ENCODE data around the gene PLN. TPM values are rescaled to one million over a fixed set of nuclear protein-coding genes. Genes with fewer than 3 reads are reported as not detected.

The PLN gene
- total RNA-seq, 1 experiment from 2014 or later: not detected

DNA sequence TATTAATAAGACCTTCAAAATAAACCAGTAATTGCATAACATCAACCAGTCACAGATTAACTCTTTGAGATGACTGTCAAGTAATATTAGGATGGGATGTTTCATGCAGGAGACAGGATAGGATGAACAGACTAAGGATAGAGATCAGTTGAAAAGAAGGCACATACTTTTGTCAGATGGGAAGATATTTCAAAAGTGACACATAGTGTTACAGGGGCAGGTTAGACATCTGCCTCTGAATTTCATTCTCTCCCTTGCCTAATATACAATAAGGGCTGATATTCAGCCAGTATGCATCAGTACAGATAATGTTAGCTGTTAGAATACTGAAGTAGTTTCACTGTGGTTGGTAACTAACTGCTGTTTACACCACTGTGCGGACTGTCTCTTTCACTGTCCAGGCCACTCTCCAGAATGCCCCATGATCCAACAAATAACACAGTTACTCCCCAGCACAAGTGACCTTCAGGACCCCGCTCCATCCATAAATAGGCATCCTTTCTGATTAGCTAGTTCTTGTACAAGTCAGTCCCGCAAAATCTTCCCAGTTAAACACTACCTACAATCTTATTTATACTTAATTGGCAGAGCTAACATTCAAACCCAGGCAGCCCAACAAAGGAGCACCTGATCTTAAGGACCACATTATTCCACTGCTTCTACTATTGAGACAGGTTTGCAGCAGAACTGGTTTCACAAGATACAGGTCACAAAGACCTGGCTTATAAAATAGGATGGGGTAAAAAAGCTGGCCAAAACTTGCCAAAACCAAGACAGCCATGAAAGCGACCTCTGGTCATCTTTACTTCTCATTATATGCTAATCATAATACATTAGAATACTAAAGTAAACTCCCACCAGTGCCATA, 21.9 kb upstream of the PLN start:
- CTCF ChIA-PET: no interaction called here
- TF ChIP-seq EZH2 (IDR thresholded peaks at IDR 0.05; ENCODE audit: low read length, unreplicated experiment): no peak
- TF ChIP-seq EZH2phosphoT487 (IDR thresholded peaks at IDR 0.05; ENCODE audit: borderline replicate concordance, low read length): no peak
- TF ChIP-seq, protein P1, sequence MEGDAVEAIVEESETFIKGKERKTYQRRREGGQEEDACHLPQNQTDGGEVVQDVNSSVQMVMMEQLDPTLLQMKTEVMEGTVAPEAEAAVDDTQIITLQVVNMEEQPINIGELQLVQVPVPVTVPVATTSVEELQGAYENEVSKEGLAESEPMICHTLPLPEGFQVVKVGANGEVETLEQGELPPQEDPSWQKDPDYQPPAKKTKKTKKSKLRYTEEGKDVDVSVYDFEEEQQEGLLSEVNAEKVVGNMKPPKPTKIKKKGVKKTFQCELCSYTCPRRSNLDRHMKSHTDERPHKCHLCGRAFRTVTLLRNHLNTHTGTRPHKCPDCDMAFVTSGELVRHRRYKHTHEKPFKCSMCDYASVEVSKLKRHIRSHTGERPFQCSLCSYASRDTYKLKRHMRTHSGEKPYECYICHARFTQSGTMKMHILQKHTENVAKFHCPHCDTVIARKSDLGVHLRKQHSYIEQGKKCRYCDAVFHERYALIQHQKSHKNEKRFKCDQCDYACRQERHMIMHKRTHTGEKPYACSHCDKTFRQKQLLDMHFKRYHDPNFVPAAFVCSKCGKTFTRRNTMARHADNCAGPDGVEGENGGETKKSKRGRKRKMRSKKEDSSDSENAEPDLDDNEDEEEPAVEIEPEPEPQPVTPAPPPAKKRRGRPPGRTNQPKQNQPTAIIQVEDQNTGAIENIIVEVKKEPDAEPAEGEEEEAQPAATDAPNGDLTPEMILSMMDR (conservative IDR thresholded peaks at IDR 0.05; ENCODE audit: low read depth, low read length): no peak
- ATAC-seq: no peak
- Histone ChIP-seq H4K20me1 (ENCODE audit: low read length) (no peaks in the 10 kb centered on the region), H3K4me1 (ENCODE audit: insufficient read depth, low read length) (no peaks in the 10 kb centered on the region), H3K27ac (ENCODE audit: low read length) (no peak overlapping the region), H3K9me2 (replicated peaks; ENCODE audit: low read length) (no peaks in the 10 kb centered on the region), H3K79me2 (ENCODE audit: low read length) (no peaks in the 10 kb centered on the region), H3K9ac (ENCODE audit: low read length) (no peak overlapping the region), H3K4me3 (ENCODE audit: low read length) (no peak overlapping the region), H3F3A (ENCODE audit: low read length, unreplicated experiment) (no peaks in the 10 kb centered on the region), H3K4me2 (ENCODE audit: low read length) (no peak overlapping the region), H3K27me3 (ENCODE audit: low read length) (no peaks in the 10 kb centered on the region), H3K36me3 (ENCODE audit: low read depth, low read length) (no peaks in the 10 kb centered on the region), H2AFZ (ENCODE audit: low read length) (no peak overlapping the region), H3K9me3 (ENCODE audit: low read length) (no peaks in the 10 kb centered on the region)
- intact Hi-C loops (cut with micrococcal nuclease): no loop called here
- no TSS peak for BruUV-seq (replicated peaks)
- DNase-seq: no peak
- POLR2A ChIA-PET (ENCODE audit: unreplicated experiment): no interaction called here

DNA sequence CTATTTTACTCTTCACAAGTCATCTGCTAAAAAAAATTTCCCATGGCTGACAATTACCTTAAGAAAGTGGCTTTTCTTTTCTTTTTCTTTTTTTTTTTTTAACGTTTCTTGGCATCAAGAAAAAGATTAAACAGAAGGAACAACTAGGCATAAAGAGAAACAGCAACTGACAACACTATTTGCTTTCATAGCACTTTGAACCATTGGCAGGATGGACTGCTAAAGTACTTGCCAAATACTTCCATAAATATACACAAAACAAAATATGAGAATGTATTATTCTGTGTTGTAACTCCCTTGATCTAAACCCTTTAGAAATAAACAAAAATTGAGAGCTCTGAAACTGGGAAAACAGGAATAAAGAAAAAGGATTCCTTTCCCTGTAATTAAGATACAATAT, 20.0 kb upstream of the PLN start:
- no peaks in the 10 kb centered on the region for H3K9me2 ChIP-seq (replicated peaks; ENCODE audit: low read length)
- H3K27me3 ChIP-seq (ENCODE audit: low read length): no peaks in the 10 kb centered on the region
- H3K4me2 ChIP-seq (ENCODE audit: low read length): no peak overlapping the region
- CTCF ChIA-PET: no interaction called here
- BruUV-seq (replicated peaks): no TSS peak
- H3K79me2 ChIP-seq (ENCODE audit: low read length): no peaks in the 10 kb centered on the region
- H2AFZ ChIP-seq (ENCODE audit: low read length): no peak overlapping the region
- H3K36me3 ChIP-seq (ENCODE audit: low read depth, low read length): no peaks in the 10 kb centered on the region
- DNase-seq (no peak), ATAC-seq (no peak)
- no peaks in the 10 kb centered on the region for H3K9me3 ChIP-seq (ENCODE audit: low read length)
- TF ChIP-seq EZH2 (IDR thresholded peaks at IDR 0.05; ENCODE audit: low read length, unreplicated experiment): no peak
- TF ChIP-seq, protein P1 (conservative IDR thresholded peaks at IDR 0.05; ENCODE audit: low read depth, low read length): no peak
- TF ChIP-seq EZH2phosphoT487 (IDR thresholded peaks at IDR 0.05; ENCODE audit: borderline replicate concordance, low read length): no peak
- H3K27ac ChIP-seq (ENCODE audit: low read length): no peak overlapping the region
- H3F3A ChIP-seq (ENCODE audit: low read length, unreplicated experiment): no peaks in the 10 kb centered on the region
- no peaks in the 10 kb centered on the region for H3K4me1 ChIP-seq (ENCODE audit: insufficient read depth, low read length)
- intact Hi-C loops (cut with micrococcal nuclease): no loop called here
- no peaks in the 10 kb centered on the region for H4K20me1 ChIP-seq (ENCODE audit: low read length)
- POLR2A ChIA-PET (ENCODE audit: unreplicated experiment): no interaction called here
- no peak overlapping the region for H3K9ac ChIP-seq (ENCODE audit: low read length)
- no peak overlapping the region for H3K4me3 ChIP-seq (ENCODE audit: low read length)

DNA sequence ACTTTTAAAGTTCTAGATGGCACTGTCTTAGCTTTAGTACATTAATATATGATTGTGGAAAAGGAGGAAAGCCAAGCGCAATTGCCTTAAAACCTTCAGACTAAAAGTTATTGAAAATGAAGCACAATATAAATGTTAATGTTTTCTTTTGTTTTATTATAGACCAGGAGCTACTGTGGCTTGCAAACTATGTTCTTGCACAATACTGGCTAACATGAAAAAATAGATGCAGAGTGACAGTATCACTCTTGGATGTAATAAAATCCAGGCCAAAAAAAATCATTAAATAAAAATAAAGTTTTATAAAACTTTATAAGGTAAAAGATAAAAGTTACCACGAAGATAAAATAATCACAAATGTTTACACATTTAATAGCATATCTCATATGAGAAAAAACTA, 18.3 kb upstream of the PLN start:
- POLR2A ChIA-PET (ENCODE audit: unreplicated experiment): no interaction called here
- Histone ChIP-seq H3K4me1 (ENCODE audit: insufficient read depth, low read length) (no peaks in the 10 kb centered on the region), H3K27ac (ENCODE audit: low read length) (no peak overlapping the region), H3K9ac (ENCODE audit: low read length) (no peak overlapping the region), H3K9me3 (ENCODE audit: low read length) (no peaks in the 10 kb centered on the region), H3K27me3 (ENCODE audit: low read length) (no peaks in the 10 kb centered on the region), H3K9me2 (replicated peaks; ENCODE audit: low read length) (no peaks in the 10 kb centered on the region), H3K36me3 (ENCODE audit: low read depth, low read length) (no peaks in the 10 kb centered on the region), H3K4me2 (ENCODE audit: low read length) (no peak overlapping the region), H3F3A (ENCODE audit: low read length, unreplicated experiment) (no peaks in the 10 kb centered on the region), H2AFZ (ENCODE audit: low read length) (no peak overlapping the region), H3K4me3 (ENCODE audit: low read length) (no peak overlapping the region), H3K79me2 (ENCODE audit: low read length) (no peaks in the 10 kb centered on the region), H4K20me1 (ENCODE audit: low read length) (no peaks in the 10 kb centered on the region)
- intact Hi-C loops (cut with micrococcal nuclease): no loop called here
- TF ChIP-seq EZH2phosphoT487 (IDR thresholded peaks at IDR 0.05; ENCODE audit: borderline replicate concordance, low read length) (no peak), EZH2 (IDR thresholded peaks at IDR 0.05; ENCODE audit: low read length, unreplicated experiment) (no peak)
- TF ChIP-seq, protein P1 (conservative IDR thresholded peaks at IDR 0.05; ENCODE audit: low read depth, low read length): no peak
- CTCF ChIA-PET: no interaction called here
- no TSS peak for BruUV-seq (replicated peaks)
- ATAC-seq (no peak), DNase-seq (no peak)
